HepG2 (cell line): ENCODE measurements around the gene CTIF. TPM values are rescaled to one million over a fixed set of nuclear protein-coding genes. Genes with fewer than 3 reads are reported as not detected.

Experiments used
- ATAC-seq: fragments of 200-7000 bp; cut with Tn5 transposase; 3 replicates; pipeline ENCODE4 v1.9.1; 2020; ENCODE audit warnings: mild to moderate bottlenecking, moderate library complexity
- BruUV-seq: library from RNA; stranded (reverse); fragments of 400-500 nt; replicated peaks from 2 replicates; lab custom pipeline; 2021; lab: Mats Ljungman, UMichigan
- CTCF ChIA-PET: fragments of 300-600 bp; formaldehyde crosslinking; extraction: SDS; loops from one replicate; lab custom pipeline; 2021; ENCODE audit warnings: low total read pairs, inconsistent platforms, low intra/inter-chr PET ratio; lab: Yijun Ruan, JAX
- POLR2A ChIA-PET: fragments of 350-600 bp; sonication (Branson Sonifier 250); formaldehyde crosslinking; loops from one replicate; lab custom pipeline; 2020; ENCODE audit warnings: antibody characterized with exemption, inconsistent platforms; lab: Yijun Ruan, JAX
- DNase-seq: peaks from one replicate; pipeline ENCODE4 v3.0.0-alpha.2; 2015; ENCODE audit warnings: low spot score
- FAIRE-seq: peaks from 3 replicates; lab custom pipeline; 2011; peaks lifted over from hg19 to GRCh38; lab: Jason Lieb, UNC
- H2AFZ ChIP-seq: one replicate; pipeline ENCODE4 v1.6.1; 2011; ENCODE audit warnings: low read length, inconsistent platforms
- H3K27ac ChIP-seq: fragments of 300-600 bp; 3 replicates; pipeline ENCODE4 v1.8.0; 2011; ENCODE audit warnings: mixed run types, mild to moderate bottlenecking, mixed read lengths, low read length, inconsistent platforms; ENCODE audit not compliant: insufficient read depth; ENCODE audit errors: extremely low read length
- H3K27me3 ChIP-seq, 2 experiments: fragments of 200-600 bp in 1 of 2; 2 replicates in 1 of 2; 3 replicates in 1 of 2; pipeline versions ENCODE4 v1.6.0 to v1.8.0; 2011; ENCODE audit warnings: low read length in 2 of 2, mild to moderate bottlenecking in 2 of 2, moderate library complexity in 2 of 2, inconsistent platforms in 1 of 2; ENCODE audit not compliant: insufficient read depth in 2 of 2, control insufficient read depth in 1 of 2
- H3K36me3 ChIP-seq, 2 experiments: fragments of 200-600 bp in 1 of 2; replicated peaks in 1 of 2; 2 replicates in 1 of 2; 3 replicates in 1 of 2; pipeline versions ENCODE4 v1.5.1 to v1.8.0; 2011; ENCODE audit warnings: low read length in 2 of 2, inconsistent platforms in 1 of 2; ENCODE audit not compliant: insufficient read depth in 2 of 2, control insufficient read depth in 1 of 2
- H3K4me1 ChIP-seq: 2 replicates; pipeline ENCODE4 v1.5.1; 2012; ENCODE audit warnings: low read length, inconsistent platforms; ENCODE audit not compliant: insufficient read depth
- H3K4me2 ChIP-seq: 2 replicates; pipeline ENCODE4 v1.6.0; 2011; ENCODE audit warnings: low read depth, low read length, inconsistent platforms
- H3K4me3 ChIP-seq, 3 experiments: fragments of 200-600 bp in 1 of 3; sonication (generic), shearing (Covaris generic) in 1 of 3; replicated peaks in 1 of 3; 2 replicates each; pipeline ENCODE4 v1.5.1; 2011 to 2016; ENCODE audit warnings: low read length in 3 of 3, inconsistent platforms in 2 of 3, low read depth in 2 of 3, mild to moderate bottlenecking in 2 of 3, control low read depth in 1 of 3, mixed read lengths in 1 of 3; ENCODE audit not compliant: insufficient read depth in 1 of 3
- H3K79me2 ChIP-seq: one replicate; pipeline ENCODE4 v1.6.1; 2011; ENCODE audit warnings: low read length, inconsistent platforms; ENCODE audit not compliant: insufficient read depth
- H3K9ac ChIP-seq: 2 replicates; pipeline ENCODE4 v1.6.0; 2011; ENCODE audit warnings: mild to moderate bottlenecking, low read depth, low read length, inconsistent platforms; ENCODE audit not compliant: insufficient read depth
- H3K9me3 ChIP-seq: 2 replicates; pipeline ENCODE4 v1.5.1; 2012; ENCODE audit warnings: mild to moderate bottlenecking, low read length
- H4K20me1 ChIP-seq: 2 replicates; pipeline ENCODE4 v1.6.0; 2011; ENCODE audit warnings: inconsistent platforms, mild to moderate bottlenecking, low read length, moderate library complexity; ENCODE audit not compliant: insufficient read depth
- CAMTA2 ChIP-seq: sonication (generic); formaldehyde crosslinking; IDR thresholded peaks from 2 replicates; pipeline ENCODE4 v1.4.0; 2020; ENCODE audit warnings: mild to moderate bottlenecking, missing genetic modification reagents, borderline replicate concordance
- CTCF ChIP-seq: sonication (generic); formaldehyde crosslinking; IDR thresholded peaks from 2 replicates; pipeline ENCODE4 v1.5.0; 2020; ENCODE audit warnings: mild to moderate bottlenecking, missing genetic modification reagents, moderate library complexity
- GABPA ChIP-seq, 2 experiments: IDR thresholded peaks; 2 replicates each; pipeline ENCODE4 v1.6.1; 2011 to 2016; ENCODE audit warnings: low read depth in 2 of 2, low read length in 1 of 2, missing biosample characterization in 1 of 2, missing genetic modification characterization in 1 of 2
- IKZF1 ChIP-seq: fragments of 450-650 bp; IDR thresholded peaks from 2 replicates; pipeline ENCODE4 v1.7.1; 2016
- POLR2AphosphoS5 ChIP-seq: IDR thresholded peaks from 2 replicates; pipeline ENCODE4 v1.6.1; 2012; ENCODE audit warnings: low read depth, low read length
- POLR2G ChIP-seq: fragments of 200-400 bp; formaldehyde crosslinking; IDR thresholded peaks from 2 replicates; pipeline ENCODE4 v1.6.1; 2018; ENCODE audit warnings: mild to moderate bottlenecking, low read depth, low read length, moderate library complexity
- RAD51 ChIP-seq: fragments of 450-650 bp; IDR thresholded peaks from 2 replicates; pipeline ENCODE4 v1.6.1; 2016; ENCODE audit warnings: borderline replicate concordance
- SP4 ChIP-seq: sonication (generic); formaldehyde crosslinking; IDR thresholded peaks from 2 replicates; pipeline ENCODE4 v1.8.1; 2023; ENCODE audit warnings: mild to moderate bottlenecking, missing genetic modification reagents
- TCF7 ChIP-seq: sonication (generic); IDR thresholded peaks from 2 replicates; pipeline ENCODE4 v1.6.1; 2016; ENCODE audit warnings: antibody characterized with exemption, low read depth
- TFE3 ChIP-seq: IDR thresholded peaks from 2 replicates; pipeline ENCODE4 v1.6.1; 2016
- TP53 ChIP-seq: sonication (generic); formaldehyde crosslinking; conservative IDR thresholded peaks from 2 replicates; pipeline ENCODE4 v1.4.0; 2020; ENCODE audit warnings: missing genetic modification reagents
- XRCC5 ChIP-seq: fragments of 200-400 bp; formaldehyde crosslinking; optimal IDR thresholded peaks from 2 replicates; pipeline ENCODE3; 2017; ENCODE audit warnings: mild to moderate bottlenecking, low read length
- ZNF251 ChIP-seq: sonication (generic); formaldehyde crosslinking; IDR thresholded peaks from 2 replicates; pipeline ENCODE4 v1.9.0; 2021; ENCODE audit warnings: mild to moderate bottlenecking, missing genetic modification reagents
- ZNF333 ChIP-seq: sonication (generic); formaldehyde crosslinking; IDR thresholded peaks from 2 replicates; pipeline ENCODE4 v1.4.0; 2020; ENCODE audit warnings: mild to moderate bottlenecking, missing genetic modification reagents, borderline replicate concordance
- ZNF354B ChIP-seq: sonication (generic); formaldehyde crosslinking; IDR thresholded peaks from 2 replicates; pipeline ENCODE4 v1.8.0; 2022; ENCODE audit warnings: mild to moderate bottlenecking, missing genetic modification reagents
- ZNF468 ChIP-seq: sonication (generic); formaldehyde crosslinking; IDR thresholded peaks from 2 replicates; pipeline ENCODE4 v1.8.0; 2022; ENCODE audit warnings: mild to moderate bottlenecking, moderate library complexity, missing genetic modification reagents
- ZNF577 ChIP-seq: sonication (generic); formaldehyde crosslinking; IDR thresholded peaks from 2 replicates; pipeline ENCODE4 v1.4.0; 2020; ENCODE audit warnings: mild to moderate bottlenecking, low read depth, missing genetic modification reagents, borderline replicate concordance
- ZNF761 ChIP-seq: sonication (generic); formaldehyde crosslinking; conservative IDR thresholded peaks from 2 replicates; pipeline ENCODE4 v1.4.0; 2020; ENCODE audit warnings: mild to moderate bottlenecking, missing genetic modification reagents
- ZNF782 ChIP-seq: sonication (generic); formaldehyde crosslinking; IDR thresholded peaks from 2 replicates; pipeline ENCODE4 v1.4.0; 2020; ENCODE audit warnings: missing genetic modification reagents, mild to moderate bottlenecking, borderline replicate concordance
- WGBS: methylation state at CpG from one replicate; pipeline ENCODE4 v1.1.6; 2017; ENCODE audit warnings: low lambda C conversion rate; 5-methylcytosine and 5-hydroxymethylcytosine counted together
- in situ Hi-C: cut with HindIII; loops from 2 replicates; pipeline ENCODE4 v1.10.0; 2017; ENCODE audit warnings: low pct_unique_long_range_greater_than_20kb; ENCODE audit not compliant: extremely low pct_ligation_motif_present
- intact Hi-C: fragments of 100-400 bp; cut with micrococcal nuclease; formaldehyde crosslinking; loops from one replicate; pipeline ENCODE4 v1.10.0; 2022; ENCODE audit not compliant: unreplicated experiment
- polyA plus RNA-seq, 8 experiments: library from polyadenylated mRNA; depleted of rRNA in 3 of 8; stranded (reverse) in 7 of 8; unstranded in 1 of 8; fragments of >200 nt; fragmentation: Illumina TruSeq in 4 of 8; extraction: Trizol in 4 of 8; gene quantifications; 2 replicates each; pipeline versions ENCODE4 v1.2.1 to v1.2.3, GENCODE V29; 2011 to 2016; ENCODE audit warnings: low read depth in 4 of 8, missing spikeins in 1 of 8, mixed read lengths in 1 of 8; ENCODE audit not compliant: insufficient read depth in 1 of 8
- total RNA-seq, 5 experiments: library from RNA; depleted of rRNA; stranded (reverse); fragments of >200 nt; fragmentation: Illumina TruSeq; extraction: Trizol; gene quantifications; 2 replicates each; pipeline ENCODE4 v1.2.3, GENCODE V29; 2016; ENCODE audit warnings: low read depth in 1 of 5

Gene CTIF
- total and polyA plus RNA-seq, 2 of the 13 experiments (the other 11 are each of a cell fraction or from before 2014, with no cell fraction given): 18.2 to 28.0 TPM

- TF ChIP-seq ZNF251 (CRISPR knock-in tag) (no peak), ZNF761 (no peak), ZNF333 (0 out of 2 replicates have a peak, but pooled peaks have one; percentile 52), TCF7 (peak; percentile 50; the same call in 1 of the 2 replicates), SP4 (peak; percentile 82), XRCC5 (peak; percentile 59)
- TF ChIP-seq, all 625 proteins: peak for 262
These were observed 363.4 kb downstream of the CTIF start (continued) for GRCh38 chr18:48902023-48902855.

- BruUV-seq: no TSS peak
- Histone ChIP-seq H3K9ac (peak overlapping the region; percentile 87), H3K27me3 (no peaks in the 10 kb centered on the region), H4K20me1 (no peaks in the 10 kb centered on the region), H3K27ac (peak overlapping the region; percentile 78), H3K4me2 (peak overlapping the region; percentile 94), H3K9me3 (no peaks in the 10 kb centered on the region), H3K36me3 (no peaks in the 10 kb centered on the region), H3K79me2 (peaks cover 4% of the 10 kb centered on the region), H3K4me1 (peaks cover 43% of the 10 kb centered on the region), H3K4me3 (peak overlapping the region; percentile 51 to 73 (median 57); a peak in 5 of 6 replicates), H2AFZ (no peak overlapping the region)
- ATAC-seq: peak; percentile 36
- in situ Hi-C loops (loop anchor here (5.0 kb wide), 1 partner anchor 226 kb away; no protein-coding TSS in a partner anchor), intact Hi-C loops (loop anchor here (1.0 kb wide), 1 partner anchor 27 kb away; no protein-coding TSS in a partner anchor)
- WGBS: 52% methylated on average over 7 of the region's 8 CpGs
- FAIRE-seq: peak; percentile 69
- POLR2A ChIA-PET: interaction anchor here (0.8 to 3.4 kb wide), 12 partner anchors 10 to 118 kb away, joined by 3 to 36 read pairs (median 4); no protein-coding TSS in a partner anchor
- CTCF ChIA-PET: no interaction called here
- DNase-seq: peak; percentile 67
- TF ChIP-seq ZNF577 (CRISPR knock-in tag): no peak
- no peak for TF ChIP-seq ZNF354B (CRISPR knock-in tag)
- TF ChIP-seq POLR2AphosphoS5: peak; percentile 35; the same call in 1 of the 2 replicates
- peak; percentile 17; the same call in 1 of the 2 replicates for TF ChIP-seq CTCF (CRISPR knock-in tag)
- no peak for TF ChIP-seq POLR2G
- TF ChIP-seq GABPA (IDR thresholded peaks at IDR 0.05; ENCODE audit: low read depth, low read length): no peak
- 0 out of 2 replicates have a peak, but pooled peaks have one; percentile 40 for TF ChIP-seq GABPA (CRISPR knock-in tag; IDR thresholded peaks at IDR 0.05; ENCODE audit: low read depth)
- TF ChIP-seq CAMTA2 (CRISPR knock-in tag): no peak
- no peak for TF ChIP-seq ZNF468 (CRISPR knock-in tag)
- TF ChIP-seq TFE3 (CRISPR knock-in tag): 0 out of 2 replicates have a peak, but pooled peaks have one; percentile 19
- TF ChIP-seq IKZF1: no peak
- peak; percentile 63; the same call in 1 of the 2 replicates for TF ChIP-seq RAD51
- peak; percentile 54; the same call in 1 of the 2 replicates for TF ChIP-seq ZNF782
- TF ChIP-seq TP53 (CRISPR knock-in tag): no peak
These were observed 364.2 kb downstream of the CTIF start for GRCh38 chr18:48902856-48903601.
